ENCODE data around the gene DLL3. TPM values are rescaled to one million over a fixed set of nuclear protein-coding genes. Genes with fewer than 3 reads are reported as not detected.

DLL3 gene
- polyA plus RNA-seq, 5 donors = 0.18 to 0.59 (median 0.43) TPM

GRCh38 chr19:39516270-39516669 lies 17.5 kb downstream of the DLL3 start:
- no peak for DNase-seq

GRCh38 chr19:39517432-39517831 lies 18.7 kb downstream of the DLL3 start:
- DNase-seq = no peak

GRCh38 chr19:39518458-39518857 lies 19.7 kb downstream of the DLL3 start:
- DNase-seq = no peak

GRCh38 chr19:39518975-39519374 lies 20.2 kb downstream of the DLL3 start:
- DNase-seq = no peak

GRCh38 chr19:39520541-39521484 lies 22.1 kb downstream of the DLL3 start:
- no peak for DNase-seq

- no peak for DNase-seq
Observed at GRCh38 chr19:39524495-39524894, 25.7 kb downstream of the DLL3 start.

GRCh38 chr19:39525205-39525604 lies 26.5 kb downstream of the DLL3 start:
- no peak for DNase-seq

- DNase-seq = no peak
Observed at GRCh38 chr19:39531834-39532232, 33.1 kb downstream of the DLL3 start.

- peak; percentile 97 to 98 for DNase-seq
Observed at GRCh38 chr19:39532233-39533002, 33.7 kb downstream of the DLL3 start, which contains the start of gene EID2B. TSS of gene EID2B (minus strand) at chr19:39532852. CDS start at chr19:39532802, 50 bp downstream.

- no peak for DNase-seq
Observed at GRCh38 chr19:39533003-39533512, 34.3 kb downstream of the DLL3 start.

- DNase-seq = no peak
Observed at GRCh38 chr19:39533791-39534190, 35.0 kb downstream of the DLL3 start.

- no peak for DNase-seq
Observed at GRCh38 chr19:39539165-39539517, 40.4 kb downstream of the DLL3 start.

- DNase-seq = peak; percentile 95 to 96
Observed at GRCh38 chr19:39539518-39540332, 41.0 kb downstream of the DLL3 start, which contains the start of gene EID2. TSS of gene EID2 (minus strand) at chr19:39540161. CDS start at chr19:39540079, 82 bp downstream.

- DNase-seq = no peak
Observed at GRCh38 chr19:39540333-39540673, 41.6 kb downstream of the DLL3 start.

GRCh38 chr19:39542206-39542605 lies 43.5 kb downstream of the DLL3 start:
- DNase-seq = no peak

GRCh38 chr19:39543477-39543857 lies 44.7 kb downstream of the DLL3 start:
- no peak for DNase-seq

- no peak for DNase-seq
Observed at GRCh38 chr19:39544226-39544903, 45.6 kb downstream of the DLL3 start.

- no peak for DNase-seq
Observed at GRCh38 chr19:39544911-39545310, 46.2 kb downstream of the DLL3 start.

- DNase-seq = no peak
Observed at GRCh38 chr19:39546599-39546998, 47.9 kb downstream of the DLL3 start.

GRCh38 chr19:39550197-39550596 lies 51.5 kb downstream of the DLL3 start:
- DNase-seq = no peak

- no peak for DNase-seq
Observed at GRCh38 chr19:39553082-39553652, 54.4 kb downstream of the DLL3 start.
